Adipocyte (in vitro differentiated cells): ENCODE data around the gene COMMD1.

ENCODE experiments used
- DNase-seq: peaks from one replicate; pipeline ENCODE4 v3.0.0-alpha.2; 2015; ENCODE audit warnings: low read depth
- H3K27me3 ChIP-seq: replicated peaks from 2 replicates; pipeline ENCODE4 v1.7.0; 2013; ENCODE audit warnings: mild to moderate bottlenecking, low read length, moderate library complexity; ENCODE audit not compliant: control insufficient read depth, insufficient read depth
- H3K36me3 ChIP-seq: 2 replicates; pipeline ENCODE4 v1.7.0; 2013; ENCODE audit warnings: low read length, mild to moderate bottlenecking, moderate library complexity; ENCODE audit not compliant: control insufficient read depth, insufficient read depth, severe bottlenecking
- H3K4me1 ChIP-seq: 2 replicates; pipeline ENCODE4 v1.7.0; 2013; ENCODE audit warnings: mild to moderate bottlenecking, low read length, moderate library complexity; ENCODE audit not compliant: control insufficient read depth, insufficient read depth
- H3K4me3 ChIP-seq: 2 replicates; pipeline ENCODE4 v1.7.0; 2013; ENCODE audit warnings: mild to moderate bottlenecking, low read length, moderate library complexity
- H3K9ac ChIP-seq: 2 replicates; pipeline ENCODE4 v1.7.0; 2013; ENCODE audit warnings: mild to moderate bottlenecking, low read length, moderate library complexity
- H3K9me3 ChIP-seq: 2 replicates; pipeline ENCODE4 v1.7.0; 2013; ENCODE audit warnings: mild to moderate bottlenecking, low read length, moderate library complexity; ENCODE audit not compliant: control insufficient read depth

Gene COMMD1

GRCh38 chr2:62163106-62163831 is 257.8 kb downstream of the COMMD1 start:
- no peaks in the 10 kb centered on the region for H3K9me3 ChIP-seq
- DNase-seq, result no peak
- H3K27me3 ChIP-seq, result no peaks in the 10 kb centered on the region
- no peaks in the 10 kb centered on the region for H3K4me1 ChIP-seq
- no peaks in the 10 kb centered on the region for H3K36me3 ChIP-seq
- H3K9ac ChIP-seq, result no peak overlapping the region
- no peak overlapping the region for H3K4me3 ChIP-seq

GRCh38 chr2:62163834-62164233 is 258.4 kb downstream of the COMMD1 start:
- Histone ChIP-seq H3K4me3 (no peak overlapping the region), H3K36me3 (no peaks in the 10 kb centered on the region), H3K9me3 (no peaks in the 10 kb centered on the region), H3K4me1 (no peaks in the 10 kb centered on the region), H3K27me3 (no peaks in the 10 kb centered on the region), H3K9ac (no peak overlapping the region)
- DNase-seq, result no peak

- no peaks in the 10 kb centered on the region for H3K36me3 ChIP-seq
- H3K4me1 ChIP-seq, result peaks cover 19% of the 10 kb centered on the region
- no peaks in the 10 kb centered on the region for H3K9me3 ChIP-seq
- DNase-seq, result no peak
- H3K4me3 ChIP-seq, result no peak overlapping the region
- H3K9ac ChIP-seq, result no peak overlapping the region
- H3K27me3 ChIP-seq, result no peaks in the 10 kb centered on the region
Measured at GRCh38 chr2:62175728-62176127, 270.3 kb downstream of the COMMD1 start.

GRCh38 chr2:62176801-62177200 is 271.3 kb downstream of the COMMD1 start:
- H3K9ac ChIP-seq, result no peak overlapping the region
- no peak overlapping the region for H3K4me3 ChIP-seq
- H3K9me3 ChIP-seq, result no peaks in the 10 kb centered on the region
- H3K4me1 ChIP-seq, result peaks cover 19% of the 10 kb centered on the region
- H3K27me3 ChIP-seq, result no peaks in the 10 kb centered on the region
- no peak for DNase-seq
- H3K36me3 ChIP-seq, result no peaks in the 10 kb centered on the region

- H3K27me3 ChIP-seq, result no peaks in the 10 kb centered on the region
- H3K4me1 ChIP-seq, result peaks cover 19% of the 10 kb centered on the region
- no peak overlapping the region for H3K9ac ChIP-seq
- no peak for DNase-seq
- H3K9me3 ChIP-seq, result no peaks in the 10 kb centered on the region
- H3K4me3 ChIP-seq, result no peak overlapping the region
- no peaks in the 10 kb centered on the region for H3K36me3 ChIP-seq
Measured at GRCh38 chr2:62177392-62178049, 272.0 kb downstream of the COMMD1 start.

- Histone ChIP-seq H3K9me3 (no peaks in the 10 kb centered on the region), H3K4me3 (no peak overlapping the region), H3K36me3 (no peaks in the 10 kb centered on the region), H3K4me1 (peaks cover 19% of the 10 kb centered on the region), H3K27me3 (no peaks in the 10 kb centered on the region), H3K9ac (no peak overlapping the region)
- no peak for DNase-seq
Measured at GRCh38 chr2:62178741-62179271, 273.3 kb downstream of the COMMD1 start.

- Histone ChIP-seq H3K4me1 (peaks cover 22% of the 10 kb centered on the region), H3K9ac (no peak overlapping the region), H3K36me3 (no peaks in the 10 kb centered on the region), H3K9me3 (no peaks in the 10 kb centered on the region), H3K4me3 (no peak overlapping the region), H3K27me3 (no peaks in the 10 kb centered on the region)
- no peak for DNase-seq
Measured at GRCh38 chr2:62180975-62181374, 275.5 kb downstream of the COMMD1 start.

GRCh38 chr2:62181843-62182242 is 276.4 kb downstream of the COMMD1 start:
- DNase-seq, result no peak
- Histone ChIP-seq H3K4me1 (peaks cover 17% of the 10 kb centered on the region), H3K9ac (no peak overlapping the region), H3K36me3 (no peaks in the 10 kb centered on the region), H3K4me3 (no peak overlapping the region), H3K9me3 (no peaks in the 10 kb centered on the region), H3K27me3 (no peaks in the 10 kb centered on the region)

- H3K4me3 ChIP-seq, result no peak overlapping the region
- DNase-seq, result no peak
- peaks cover 11% of the 10 kb centered on the region for H3K4me1 ChIP-seq
- H3K36me3 ChIP-seq, result no peaks in the 10 kb centered on the region
- no peaks in the 10 kb centered on the region for H3K27me3 ChIP-seq
- H3K9me3 ChIP-seq, result no peaks in the 10 kb centered on the region
- H3K9ac ChIP-seq, result no peak overlapping the region
Measured at GRCh38 chr2:62184512-62185230, 279.2 kb downstream of the COMMD1 start.
